ENCODE data around the gene SUMF2. TPM values are rescaled to one million over a fixed set of nuclear protein-coding genes. Genes with fewer than 3 reads are reported as not detected.
A peak's percentile ranks its signal among the peaks of the same experiment; 100 is the strongest.
"Not testable (repeated sequence)": the region's sequence is repeated elsewhere in the genome, so short reads cannot be mapped to it uniquely, and the experiment has no call there.

Gene SUMF2
- total RNA-seq, 4 donors from 2014 or later: 71.4 to 93.2 (median 80.8) TPM

DNA sequence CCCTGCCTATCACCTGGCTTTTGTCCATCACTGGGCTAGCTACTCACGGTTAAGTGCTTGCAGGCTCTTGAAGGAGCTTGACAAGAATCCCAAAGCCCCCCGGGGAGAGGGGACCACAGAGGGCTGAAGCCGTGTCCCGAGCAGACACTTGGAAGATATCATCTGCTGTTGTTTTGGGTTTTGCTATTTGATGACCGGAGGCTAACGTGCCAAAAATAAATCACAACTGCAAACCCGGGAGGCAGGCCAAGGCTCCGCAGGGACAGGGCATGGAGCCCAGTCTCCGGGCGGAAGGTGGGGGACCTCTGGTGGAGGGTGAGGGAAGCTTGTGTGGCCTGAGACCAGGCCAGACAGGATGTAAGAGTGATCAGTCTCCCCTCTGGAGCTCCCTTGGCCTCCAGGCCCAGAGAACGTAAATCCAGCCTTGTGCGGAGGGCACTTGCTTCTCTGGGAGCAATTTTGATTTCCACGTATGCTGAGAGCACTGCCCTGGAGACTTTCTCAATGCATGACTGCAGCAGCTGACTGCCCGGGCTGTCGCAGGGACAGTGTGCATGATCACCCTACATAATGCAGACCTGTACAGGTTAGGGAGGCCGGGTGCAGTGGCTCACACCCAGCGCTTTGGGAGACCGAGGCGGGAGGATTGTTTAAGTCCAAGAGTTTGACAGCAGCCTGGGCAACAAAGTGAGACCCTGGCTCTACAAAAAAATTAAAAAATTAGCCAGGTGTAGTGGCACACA lies 28.9 kb downstream of the SUMF2 start, which contains the start of gene PHKG1:
Gene PHKG1, minus strand, starts transcription at position 164 of the 743 bp plus-strand sequence. CDS start 4,011 bp downstream, outside the sequence.
- Histone ChIP-seq H3K27ac (replicated peaks in 1 of 4) (peak within 1 kb of the TSS; percentile 68 to 77 (median 71)), H3K36me3 (peaks cover 0 to 25% (median 9%) of the 10 kb centered on the region in 4 donors), H3K4me1 (peaks cover 24 to 42% (median 33%) of the 10 kb centered on the region in 4 donors), H3K27me3 (no peaks in the 10 kb centered on the region), H3K4me3 (peak within 1 kb of the TSS; percentile 17 to 31 (median 22)), H3K9me3 (no peaks in the 10 kb centered on the region)
- TF ChIP-seq POLR2A (IDR thresholded peaks at IDR 0.05; ENCODE audit: low read depth) (no peak), POLR2AphosphoS5 (IDR thresholded peaks at IDR 0.05) (peak; percentile 49 to 70)
- TF ChIP-seq, protein P1, sequence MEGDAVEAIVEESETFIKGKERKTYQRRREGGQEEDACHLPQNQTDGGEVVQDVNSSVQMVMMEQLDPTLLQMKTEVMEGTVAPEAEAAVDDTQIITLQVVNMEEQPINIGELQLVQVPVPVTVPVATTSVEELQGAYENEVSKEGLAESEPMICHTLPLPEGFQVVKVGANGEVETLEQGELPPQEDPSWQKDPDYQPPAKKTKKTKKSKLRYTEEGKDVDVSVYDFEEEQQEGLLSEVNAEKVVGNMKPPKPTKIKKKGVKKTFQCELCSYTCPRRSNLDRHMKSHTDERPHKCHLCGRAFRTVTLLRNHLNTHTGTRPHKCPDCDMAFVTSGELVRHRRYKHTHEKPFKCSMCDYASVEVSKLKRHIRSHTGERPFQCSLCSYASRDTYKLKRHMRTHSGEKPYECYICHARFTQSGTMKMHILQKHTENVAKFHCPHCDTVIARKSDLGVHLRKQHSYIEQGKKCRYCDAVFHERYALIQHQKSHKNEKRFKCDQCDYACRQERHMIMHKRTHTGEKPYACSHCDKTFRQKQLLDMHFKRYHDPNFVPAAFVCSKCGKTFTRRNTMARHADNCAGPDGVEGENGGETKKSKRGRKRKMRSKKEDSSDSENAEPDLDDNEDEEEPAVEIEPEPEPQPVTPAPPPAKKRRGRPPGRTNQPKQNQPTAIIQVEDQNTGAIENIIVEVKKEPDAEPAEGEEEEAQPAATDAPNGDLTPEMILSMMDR (IDR thresholded peaks at IDR 0.05): peak; percentile 53 to 83 (median 56)
- DNase-seq (ENCODE audit: extremely low spot score): peak; percentile 93
- intact Hi-C loops (cut with DNase I): no loop called here
- WGBS: 37% methylated on average over 13 of the region's 19 CpGs

DNA sequence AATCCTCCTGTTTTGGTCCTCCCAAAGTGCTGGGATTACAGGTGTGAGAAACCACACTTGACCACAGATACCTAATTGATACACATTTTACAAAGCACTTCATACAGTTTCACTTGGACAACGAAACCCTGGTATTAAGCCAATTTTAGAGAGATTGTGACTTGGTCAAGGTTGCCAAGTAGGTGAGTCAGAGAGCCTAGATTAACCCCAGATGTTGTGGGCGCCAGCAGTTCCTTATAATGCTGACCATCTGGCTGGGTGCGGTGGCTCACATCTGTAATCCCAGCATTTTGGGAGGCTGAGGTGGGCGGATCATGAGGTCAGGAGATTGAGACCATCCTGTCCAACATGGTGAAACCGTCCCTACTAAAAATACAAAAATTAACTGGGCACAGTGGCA lies 33.6 kb downstream of the SUMF2 start:
- 60% methylated on average over 5 of the region's 5 CpGs for WGBS
- DNase-seq (ENCODE audit: extremely low spot score): no peak
- no peaks in the 10 kb centered on the region for H3K27me3 ChIP-seq
- intact Hi-C loops (cut with DNase I): no loop called here
- TF ChIP-seq POLR2A (IDR thresholded peaks at IDR 0.05; ENCODE audit: low read depth) (no peak), POLR2AphosphoS5 (IDR thresholded peaks at IDR 0.05) (peak; percentile 29 to 59)
- peaks cover 7 to 19% (median 13%) of the 10 kb centered on the region in 4 donors for H3K4me1 ChIP-seq
- peaks cover 36 to 46% (median 39%) of the 10 kb centered on the region in 4 donors for H3K36me3 ChIP-seq
- no peak overlapping the region for H3K4me3 ChIP-seq
- no peak overlapping the region for H3K27ac ChIP-seq (replicated peaks in 1 of 4)
- no peaks in the 10 kb centered on the region for H3K9me3 ChIP-seq

DNA sequence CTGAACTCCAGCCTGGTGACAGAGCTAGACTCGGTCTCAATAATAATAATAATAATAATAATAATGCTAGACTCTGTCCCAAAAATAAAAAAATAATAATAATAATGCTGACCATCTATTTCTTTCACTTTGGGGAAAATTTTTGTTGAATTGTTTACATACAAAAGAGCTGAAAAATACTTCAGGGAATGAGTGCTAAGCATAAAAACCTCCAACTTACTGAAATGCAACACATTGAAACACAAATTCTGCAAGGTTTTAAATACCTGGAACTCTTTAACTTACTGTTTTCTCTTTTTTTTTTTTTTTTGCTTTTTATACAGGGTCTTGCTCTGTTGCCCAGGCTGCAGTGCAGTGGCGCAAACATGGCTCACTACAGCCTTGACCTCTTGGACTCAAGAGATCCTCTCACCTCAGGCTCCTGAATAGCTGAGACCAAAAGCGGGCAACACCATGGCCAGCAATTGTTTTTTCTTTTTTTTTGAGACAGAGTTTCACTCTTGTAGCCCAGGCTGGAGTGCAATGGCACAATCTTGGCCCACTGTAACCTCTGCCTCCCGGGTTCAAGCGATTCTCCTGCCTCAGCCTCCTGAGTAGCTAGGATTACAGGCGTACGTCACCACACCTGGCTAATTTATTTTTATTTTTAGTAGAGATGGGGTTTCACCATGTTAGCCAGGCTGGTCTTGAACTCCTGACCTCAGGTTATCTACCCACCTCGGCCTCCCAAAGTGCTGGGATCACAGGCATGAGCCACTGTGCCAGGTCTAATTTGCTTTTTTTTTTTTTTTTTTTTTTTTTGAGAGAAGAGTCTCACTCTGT lies 34.3 kb downstream of the SUMF2 start:
- DNase-seq (ENCODE audit: extremely low spot score); H3K27ac ChIP-seq (replicated peaks in 1 of 4); H3K4me3 ChIP-seq; H3K27me3 ChIP-seq; intact Hi-C loops (cut with DNase I); H3K9me3 ChIP-seq: not testable (repeated sequence)
- WGBS: 89% methylated on average over 8 of the region's 8 CpGs
- H3K4me1 ChIP-seq: peaks cover under 1 to 12% (median 6%) of the 10 kb centered on the region in 4 donors
- peaks cover 43 to 53% (median 46%) of the 10 kb centered on the region in 4 donors for H3K36me3 ChIP-seq

GRCh38 chr7:56099653-56100052 lies 35.6 kb downstream of the SUMF2 start:
- H3K4me1 ChIP-seq: peaks cover 6 to 18% (median 12%) of the 10 kb centered on the region in 4 donors
- no peaks in the 10 kb centered on the region for H3K9me3 ChIP-seq
- DNase-seq (ENCODE audit: extremely low spot score): no peak
- intact Hi-C loops (cut with DNase I): no loop called here
- no peaks in the 10 kb centered on the region for H3K27me3 ChIP-seq
- 89% methylated on average over 3 of the region's 3 CpGs for WGBS
- H3K27ac ChIP-seq (replicated peaks in 1 of 4): no peak overlapping the region
- TF ChIP-seq POLR2A (IDR thresholded peaks at IDR 0.05; ENCODE audit: low read depth) (no peak), EP300 (IDR thresholded peaks at IDR 0.05) (no peak), POLR2AphosphoS5 (IDR thresholded peaks at IDR 0.05) (no peak)
- TF ChIP-seq, protein P1 (IDR thresholded peaks at IDR 0.05): no peak
- peaks cover 52 to 62% (median 58%) of the 10 kb centered on the region in 4 donors for H3K36me3 ChIP-seq
- H3K4me3 ChIP-seq: no peak overlapping the region

DNA sequence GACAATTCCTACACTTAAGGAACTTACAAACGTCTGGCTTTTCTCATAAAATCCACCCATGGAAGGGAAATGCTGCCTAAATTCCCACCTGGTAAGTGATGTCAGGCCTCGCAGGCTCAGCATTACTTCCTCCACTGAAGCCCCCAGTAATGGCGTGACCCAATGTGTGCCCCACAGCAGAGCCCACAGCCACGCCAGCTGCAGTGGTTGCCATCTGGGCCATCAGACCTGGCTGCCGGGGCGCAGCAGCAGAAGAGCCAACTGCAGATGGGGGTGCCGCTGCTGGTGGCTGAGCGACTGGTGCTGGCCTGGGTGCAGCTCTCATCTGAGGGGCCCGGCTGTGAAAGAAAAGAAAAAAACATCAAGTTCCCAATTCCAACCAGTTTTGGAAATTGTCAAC lies 40.1 kb downstream of the SUMF2 start:
- 89% methylated on average over 9 of the region's 9 CpGs for WGBS
- H3K4me3 ChIP-seq; H3K27ac ChIP-seq (replicated peaks in 1 of 4); intact Hi-C loops (cut with DNase I); H3K27me3 ChIP-seq; H3K9me3 ChIP-seq; DNase-seq (ENCODE audit: extremely low spot score): not testable (repeated sequence)
- peaks cover 11 to 29% (median 23%) of the 10 kb centered on the region in 4 donors for H3K4me1 ChIP-seq
- H3K36me3 ChIP-seq: peaks cover 51 to 54% (median 53%) of the 10 kb centered on the region in 4 donors

GRCh38 chr7:56105508-56105907 lies 41.4 kb downstream of the SUMF2 start:
- H3K27me3 ChIP-seq: no peaks in the 10 kb centered on the region
- intact Hi-C loops (cut with DNase I): no loop called here
- H3K9me3 ChIP-seq: no peaks in the 10 kb centered on the region
- H3K4me3 ChIP-seq: peak overlapping the region; percentile 76 to 92 (median 83)
- 21% methylated on average over 6 of the region's 6 CpGs for WGBS
- H3K27ac ChIP-seq (replicated peaks in 1 of 4): peak overlapping the region; percentile 86 to 93 (median 92)
- no peak for DNase-seq (ENCODE audit: extremely low spot score)
- TF ChIP-seq EP300 (IDR thresholded peaks at IDR 0.05): no peak
- no peak for TF ChIP-seq POLR2AphosphoS5 (IDR thresholded peaks at IDR 0.05)
- TF ChIP-seq, protein P1 (IDR thresholded peaks at IDR 0.05): no peak
- peaks cover 11 to 29% (median 23%) of the 10 kb centered on the region in 4 donors for H3K4me1 ChIP-seq
- peaks cover 38 to 41% (median 39%) of the 10 kb centered on the region in 4 donors for H3K36me3 ChIP-seq

Data from esophagus muscularis mucosa (tissue), 4 donors.